ENCODE measurements around the gene SPTBN1. TPM values are rescaled to one million over a fixed set of nuclear protein-coding genes. Genes with fewer than 3 reads are reported as not detected.

SPTBN1 gene
- polyA plus RNA-seq, 2 of the 4 experiments (the other 2 are of a cell fraction): 105 to 126 TPM

DNA sequence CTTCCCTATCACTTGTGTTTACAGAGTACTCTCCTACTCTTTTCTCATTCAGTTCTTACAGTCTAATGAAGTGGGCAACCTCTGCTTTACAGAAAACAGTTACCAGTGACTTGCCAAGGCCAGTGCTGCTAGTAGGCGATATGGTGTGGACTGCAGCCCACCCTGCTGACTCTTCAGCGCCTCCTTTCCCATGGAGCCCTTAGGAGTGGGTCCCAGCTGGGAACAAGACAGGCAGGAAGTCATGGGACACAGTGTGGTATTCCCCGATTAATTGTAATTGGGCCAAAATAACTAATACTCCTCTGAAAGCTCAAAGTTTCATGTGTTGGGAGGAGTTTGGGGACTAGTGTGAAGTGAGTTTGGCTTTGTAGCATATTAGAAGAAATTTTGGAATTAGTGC, 147.2 kb downstream of the SPTBN1 start:
- ChIA-PET CTCF (interaction anchor here (0.6 to 3.0 kb wide), 7 partner anchors 9 to 439 kb away, joined by 3 to 11 read pairs (median 4); no protein-coding TSS in a partner anchor), POLR2A (no interaction called here)
- DNase-seq (ENCODE audit: low read depth in 1 of 2, low spot score in 1 of 2) (no peak), ATAC-seq (peak in 1 of 2 experiments; percentile 3; a peak in 2 of 6 replicates), FAIRE-seq (no peak)
- TF ChIP-seq POLR2A (IDR thresholded peaks at IDR 0.05; ENCODE audit: low read length) (no peak), NFE2L2 (conservative IDR thresholded peaks at IDR 0.05; ENCODE audit: low read length) (no peak), FOSL2 (IDR thresholded peaks at IDR 0.05) (no peak), FOSL2 (CRISPR knock-in tag; IDR thresholded peaks at IDR 0.05) (no peak)
- H3K27ac ChIP-seq: peak overlapping the region in 1 of 2 experiments; percentile 52; a peak in 3 of 6 replicates
- WGBS (ENCODE audit: missing lambda C conversion rate): 92% methylated on average over 3 of the region's 3 CpGs
- H3K4me3 ChIP-seq: no peak overlapping the region
- peak overlapping the region; percentile 8; the same call in 1 of the 3 replicates for H3K4me2 ChIP-seq
- H3K9me3 ChIP-seq: no peaks in the 10 kb centered on the region
- H3K4me1 ChIP-seq: peaks cover 90% of the 10 kb centered on the region

DNA sequence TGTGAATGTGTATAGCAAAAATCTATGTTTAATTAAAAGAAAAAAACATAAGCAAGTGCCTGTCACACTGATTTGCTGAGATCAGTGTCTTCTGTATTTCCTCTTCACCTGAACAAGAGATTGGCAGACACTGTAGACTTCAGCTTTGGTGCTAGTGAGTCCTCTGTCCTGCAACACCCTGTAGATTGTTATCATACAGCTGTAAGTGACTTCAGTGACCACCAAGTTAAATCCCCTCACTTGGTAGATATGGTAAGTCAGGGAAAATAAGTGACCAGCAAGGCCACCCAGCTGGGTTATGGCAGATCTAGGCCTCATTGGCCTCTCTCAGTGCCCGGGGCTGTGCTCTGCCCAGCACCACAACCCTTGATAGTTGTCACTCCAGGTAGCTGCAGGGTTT, 147.7 kb downstream of the SPTBN1 start:
- H3K4me2 ChIP-seq: no peak overlapping the region; the same call in 2 of the 3 replicates
- peak overlapping the region in 1 of 2 experiments; percentile 52; a peak in 2 of 6 replicates for H3K27ac ChIP-seq
- ChIA-PET CTCF (interaction anchor here (1.1 to 3.0 kb wide), 7 partner anchors 10 to 135 kb away, joined by 3 to 11 read pairs (median 4); no protein-coding TSS in a partner anchor), POLR2A (no interaction called here)
- no peak for FAIRE-seq
- peaks cover 90% of the 10 kb centered on the region for H3K4me1 ChIP-seq
- no peak overlapping the region for H3K4me3 ChIP-seq
- H3K9me3 ChIP-seq: no peaks in the 10 kb centered on the region
- no peak for DNase-seq (ENCODE audit: low read depth in 1 of 2, low spot score in 1 of 2)
- TF ChIP-seq POLR2AphosphoS2 (conservative IDR thresholded peaks at IDR 0.05; ENCODE audit: low read length): no peak
- TF ChIP-seq ZC3H11A (IDR thresholded peaks at IDR 0.05): no peak
- ATAC-seq: peak in 1 of 2 experiments; percentile 21; a peak in 3 of 6 replicates
- 73% methylated on average over 1 of the region's 1 CpG for WGBS (ENCODE audit: missing lambda C conversion rate)

DNA sequence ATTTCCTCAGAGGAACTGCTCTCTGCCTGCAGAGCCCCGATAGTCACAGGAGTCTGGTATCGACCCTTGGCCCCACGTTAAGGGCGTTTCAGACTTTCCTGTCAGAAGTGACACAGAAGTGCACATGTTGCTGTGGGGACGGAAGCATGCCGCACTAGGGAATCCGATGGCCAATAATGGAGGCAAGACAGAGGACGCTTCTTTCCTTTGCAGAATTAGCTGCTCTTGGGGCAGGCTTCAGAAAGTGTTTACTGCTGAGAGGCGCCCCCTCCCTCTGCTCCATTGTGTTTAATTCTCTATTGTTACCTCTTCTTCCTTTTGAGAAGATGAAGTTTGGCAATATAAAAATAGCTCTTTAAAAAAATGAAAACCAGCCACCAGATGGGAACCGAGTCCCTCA, 148.7 kb downstream of the SPTBN1 start:
- POLR2A ChIA-PET: no interaction called here
- TF ChIP-seq ZNF302 (CRISPR knock-in tag; IDR thresholded peaks at IDR 0.05): no peak
- TF ChIP-seq, protein P1, sequence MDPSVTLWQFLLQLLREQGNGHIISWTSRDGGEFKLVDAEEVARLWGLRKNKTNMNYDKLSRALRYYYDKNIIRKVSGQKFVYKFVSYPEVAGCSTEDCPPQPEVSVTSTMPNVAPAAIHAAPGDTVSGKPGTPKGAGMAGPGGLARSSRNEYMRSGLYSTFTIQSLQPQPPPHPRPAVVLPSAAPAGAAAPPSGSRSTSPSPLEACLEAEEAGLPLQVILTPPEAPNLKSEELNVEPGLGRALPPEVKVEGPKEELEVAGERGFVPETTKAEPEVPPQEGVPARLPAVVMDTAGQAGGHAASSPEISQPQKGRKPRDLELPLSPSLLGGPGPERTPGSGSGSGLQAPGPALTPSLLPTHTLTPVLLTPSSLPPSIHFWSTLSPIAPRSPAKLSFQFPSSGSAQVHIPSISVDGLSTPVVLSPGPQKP (IDR thresholded peaks at IDR 0.05; ENCODE audit: low read depth, low read length): no peak
- no peak for TF ChIP-seq FOSL2 (IDR thresholded peaks at IDR 0.05)
- TF ChIP-seq FOSL2 (CRISPR knock-in tag; IDR thresholded peaks at IDR 0.05): no peak
- no peak for TF ChIP-seq HOXB13 (CRISPR knock-in tag; IDR thresholded peaks at IDR 0.05; ENCODE audit: low read depth)
- TF ChIP-seq MAZ (IDR thresholded peaks at IDR 0.05; ENCODE audit: borderline replicate concordance, low read depth, low read length): no peak
- TF ChIP-seq, protein P2, sequence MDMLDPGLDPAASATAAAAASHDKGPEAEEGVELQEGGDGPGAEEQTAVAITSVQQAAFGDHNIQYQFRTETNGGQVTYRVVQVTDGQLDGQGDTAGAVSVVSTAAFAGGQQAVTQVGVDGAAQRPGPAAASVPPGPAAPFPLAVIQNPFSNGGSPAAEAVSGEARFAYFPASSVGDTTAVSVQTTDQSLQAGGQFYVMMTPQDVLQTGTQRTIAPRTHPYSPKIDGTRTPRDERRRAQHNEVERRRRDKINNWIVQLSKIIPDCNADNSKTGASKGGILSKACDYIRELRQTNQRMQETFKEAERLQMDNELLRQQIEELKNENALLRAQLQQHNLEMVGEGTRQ (IDR thresholded peaks at IDR 0.05): no peak
- TF ChIP-seq, protein P3, sequence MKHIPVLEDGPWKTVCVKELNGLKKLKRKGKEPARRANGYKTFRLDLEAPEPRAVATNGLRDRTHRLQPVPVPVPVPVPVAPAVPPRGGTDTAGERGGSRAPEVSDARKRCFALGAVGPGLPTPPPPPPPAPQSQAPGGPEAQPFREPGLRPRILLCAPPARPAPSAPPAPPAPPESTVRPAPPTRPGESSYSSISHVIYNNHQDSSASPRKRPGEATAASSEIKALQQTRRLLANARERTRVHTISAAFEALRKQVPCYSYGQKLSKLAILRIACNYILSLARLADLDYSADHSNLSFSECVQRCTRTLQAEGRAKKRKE (CRISPR knock-in tag; IDR thresholded peaks at IDR 0.05; ENCODE audit: low read depth): no peak
- TF ChIP-seq RNF2 (IDR thresholded peaks at IDR 0.05; ENCODE audit: borderline replicate concordance, low read depth): no peak
- TF ChIP-seq, protein P4, sequence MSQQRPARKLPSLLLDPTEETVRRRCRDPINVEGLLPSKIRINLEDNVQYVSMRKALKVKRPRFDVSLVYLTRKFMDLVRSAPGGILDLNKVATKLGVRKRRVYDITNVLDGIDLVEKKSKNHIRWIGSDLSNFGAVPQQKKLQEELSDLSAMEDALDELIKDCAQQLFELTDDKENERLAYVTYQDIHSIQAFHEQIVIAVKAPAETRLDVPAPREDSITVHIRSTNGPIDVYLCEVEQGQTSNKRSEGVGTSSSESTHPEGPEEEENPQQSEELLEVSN (IDR thresholded peaks at IDR 0.05; ENCODE audit: borderline replicate concordance, low read depth): no peak
- TF ChIP-seq FOSB (CRISPR knock-in tag; IDR thresholded peaks at IDR 0.05): no peak
- CTCF ChIA-PET: interaction anchor here (0.7 to 3.0 kb wide), 6 partner anchors 11 to 83 kb away, joined by 3 to 11 read pairs (median 4); no protein-coding TSS in a partner anchor

DNA sequence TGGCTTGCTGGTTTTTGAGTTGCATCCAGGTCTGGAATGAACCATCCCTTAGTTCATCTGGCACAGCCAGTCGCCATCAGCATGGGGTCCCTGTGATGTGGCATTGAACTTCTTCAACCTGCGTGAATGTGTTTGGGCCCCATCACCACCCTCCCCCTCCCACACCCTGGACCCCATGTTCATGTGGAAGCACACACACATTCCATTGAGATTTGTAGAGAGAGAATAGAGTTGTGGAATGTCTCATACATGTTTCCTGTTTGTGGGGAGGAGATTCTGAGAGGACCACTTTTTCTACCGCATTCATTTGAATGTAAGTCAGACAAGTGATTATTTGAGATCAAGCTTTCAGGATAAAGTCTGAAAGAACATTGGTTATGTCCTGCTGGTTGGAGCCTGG, 149.7 kb downstream of the SPTBN1 start:
- POLR2A ChIA-PET: no interaction called here
- ATAC-seq (no peak), DNase-seq (ENCODE audit: low read depth in 1 of 2, low spot score in 1 of 2) (no peak), FAIRE-seq (no peak)
- Histone ChIP-seq H3K9me3 (no peaks in the 10 kb centered on the region), H3K4me3 (no peak overlapping the region), H3K27ac (peak overlapping the region in 1 of 2 experiments; percentile 52; a peak in 1 of 6 replicates), H3K4me2 (no peak overlapping the region), H3K4me1 (peaks cover 90% of the 10 kb centered on the region)
- WGBS (ENCODE audit: missing lambda C conversion rate): 94% methylated on average over 3 of the region's 3 CpGs
- CTCF ChIA-PET: interaction anchor here (0.9 to 2.1 kb wide), 2 partner anchors 19 to 84 kb away, joined by 4 to 10 read pairs; no protein-coding TSS in a partner anchor
- TF ChIP-seq CHD4 (IDR thresholded peaks at IDR 0.05; ENCODE audit: borderline replicate concordance) (no peak), JUNB (IDR thresholded peaks at IDR 0.05) (no peak), SREBF2 (IDR thresholded peaks at IDR 0.05) (no peak), FOSL2 (IDR thresholded peaks at IDR 0.05) (no peak), FOSL2 (CRISPR knock-in tag; IDR thresholded peaks at IDR 0.05) (no peak), MYC (IDR thresholded peaks at IDR 0.05; ENCODE audit: borderline replicate concordance, low read length) (no peak), RNF2 (IDR thresholded peaks at IDR 0.05; ENCODE audit: borderline replicate concordance, low read depth) (no peak), ZFP36 (IDR thresholded peaks at IDR 0.05; ENCODE audit: borderline replicate concordance, partially characterized antibody) (no peak)
- TF ChIP-seq, protein P5, sequence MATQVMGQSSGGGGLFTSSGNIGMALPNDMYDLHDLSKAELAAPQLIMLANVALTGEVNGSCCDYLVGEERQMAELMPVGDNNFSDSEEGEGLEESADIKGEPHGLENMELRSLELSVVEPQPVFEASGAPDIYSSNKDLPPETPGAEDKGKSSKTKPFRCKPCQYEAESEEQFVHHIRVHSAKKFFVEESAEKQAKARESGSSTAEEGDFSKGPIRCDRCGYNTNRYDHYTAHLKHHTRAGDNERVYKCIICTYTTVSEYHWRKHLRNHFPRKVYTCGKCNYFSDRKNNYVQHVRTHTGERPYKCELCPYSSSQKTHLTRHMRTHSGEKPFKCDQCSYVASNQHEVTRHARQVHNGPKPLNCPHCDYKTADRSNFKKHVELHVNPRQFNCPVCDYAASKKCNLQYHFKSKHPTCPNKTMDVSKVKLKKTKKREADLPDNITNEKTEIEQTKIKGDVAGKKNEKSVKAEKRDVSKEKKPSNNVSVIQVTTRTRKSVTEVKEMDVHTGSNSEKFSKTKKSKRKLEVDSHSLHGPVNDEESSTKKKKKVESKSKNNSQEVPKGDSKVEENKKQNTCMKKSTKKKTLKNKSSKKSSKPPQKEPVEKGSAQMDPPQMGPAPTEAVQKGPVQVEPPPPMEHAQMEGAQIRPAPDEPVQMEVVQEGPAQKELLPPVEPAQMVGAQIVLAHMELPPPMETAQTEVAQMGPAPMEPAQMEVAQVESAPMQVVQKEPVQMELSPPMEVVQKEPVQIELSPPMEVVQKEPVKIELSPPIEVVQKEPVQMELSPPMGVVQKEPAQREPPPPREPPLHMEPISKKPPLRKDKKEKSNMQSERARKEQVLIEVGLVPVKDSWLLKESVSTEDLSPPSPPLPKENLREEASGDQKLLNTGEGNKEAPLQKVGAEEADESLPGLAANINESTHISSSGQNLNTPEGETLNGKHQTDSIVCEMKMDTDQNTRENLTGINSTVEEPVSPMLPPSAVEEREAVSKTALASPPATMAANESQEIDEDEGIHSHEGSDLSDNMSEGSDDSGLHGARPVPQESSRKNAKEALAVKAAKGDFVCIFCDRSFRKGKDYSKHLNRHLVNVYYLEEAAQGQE (IDR thresholded peaks at IDR 0.05): no peak
- TF ChIP-seq, protein P6, sequence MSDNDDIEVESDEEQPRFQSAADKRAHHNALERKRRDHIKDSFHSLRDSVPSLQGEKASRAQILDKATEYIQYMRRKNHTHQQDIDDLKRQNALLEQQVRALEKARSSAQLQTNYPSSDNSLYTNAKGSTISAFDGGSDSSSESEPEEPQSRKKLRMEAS (IDR thresholded peaks at IDR 0.05): no peak

More for the DNA sequence above, 148.7 kb downstream of the SPTBN1 start:
- Histone ChIP-seq H3K4me3 (no peak overlapping the region), H3K27ac (peak overlapping the region in 1 of 2 experiments; percentile 52; a peak in 3 of 6 replicates), H3K4me2 (no peak overlapping the region), H3K4me1 (peaks cover 90% of the 10 kb centered on the region), H3K9me3 (no peaks in the 10 kb centered on the region)
- WGBS (ENCODE audit: missing lambda C conversion rate): 89% methylated on average over 10 of the region's 10 CpGs
- ATAC-seq: no peak; a peak in 1 of 6 replicates
- DNase-seq (ENCODE audit: low read depth in 1 of 2, low spot score in 1 of 2): no peak
- FAIRE-seq: no peak
